CD4-positive, alpha-beta T cell treated with Interleukin-12 subunit alpha and Interleukin-12 subunit beta, for 1 hour (primary cell): Measurements from ENCODE around the gene CFAP57.

ENCODE experiments used
- DNase-seq: peaks from one replicate; pipeline ENCODE4 v3.0.0-alpha.2; 2020

The CFAP57 gene

DNA sequence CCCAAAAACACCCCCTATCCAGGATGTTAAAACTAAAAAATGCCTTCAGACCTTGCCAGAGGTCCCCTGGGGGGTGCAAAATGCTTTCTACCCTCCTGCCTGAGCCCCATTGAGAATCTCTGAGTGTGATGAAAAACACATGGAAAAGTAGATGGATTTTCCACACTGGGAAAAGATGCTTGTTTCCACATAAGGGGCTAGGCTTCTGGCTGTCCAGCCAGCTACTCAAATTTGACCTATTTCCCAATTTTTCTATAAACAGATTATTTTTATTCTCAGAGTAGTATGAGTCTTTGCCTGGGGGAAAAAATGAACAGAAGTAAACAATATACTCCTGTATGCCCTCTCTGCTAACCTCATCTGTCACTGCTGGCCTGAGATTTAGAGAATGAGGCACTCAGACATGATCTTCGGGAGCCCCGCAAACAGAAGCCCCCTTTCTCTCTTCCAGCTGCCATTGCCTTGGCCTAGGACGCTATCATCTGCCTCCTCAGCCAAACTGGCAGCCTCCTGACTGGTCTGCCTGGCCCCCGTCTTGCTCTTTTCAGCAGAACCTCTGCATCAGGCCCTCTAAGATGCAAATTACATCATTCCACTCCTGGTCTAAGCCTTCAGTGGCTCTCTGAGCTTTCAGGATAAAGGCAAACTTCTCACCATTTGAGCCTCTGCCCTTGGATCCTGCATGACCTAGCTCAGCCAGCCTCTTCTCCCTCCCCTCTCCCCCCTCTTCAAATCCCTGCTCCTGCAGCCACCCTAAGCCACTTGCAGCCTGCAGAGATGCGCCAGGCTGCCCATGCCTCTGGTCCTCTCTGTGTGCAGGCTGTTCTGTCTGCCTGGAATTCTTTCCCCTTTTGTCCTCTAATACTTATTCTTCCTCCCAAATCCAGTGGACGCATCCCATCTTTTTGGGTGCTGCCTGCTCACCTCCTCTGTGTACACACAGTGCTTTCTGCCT is 58.0 kb downstream of the CFAP57 start:
- no peak for DNase-seq

DNA sequence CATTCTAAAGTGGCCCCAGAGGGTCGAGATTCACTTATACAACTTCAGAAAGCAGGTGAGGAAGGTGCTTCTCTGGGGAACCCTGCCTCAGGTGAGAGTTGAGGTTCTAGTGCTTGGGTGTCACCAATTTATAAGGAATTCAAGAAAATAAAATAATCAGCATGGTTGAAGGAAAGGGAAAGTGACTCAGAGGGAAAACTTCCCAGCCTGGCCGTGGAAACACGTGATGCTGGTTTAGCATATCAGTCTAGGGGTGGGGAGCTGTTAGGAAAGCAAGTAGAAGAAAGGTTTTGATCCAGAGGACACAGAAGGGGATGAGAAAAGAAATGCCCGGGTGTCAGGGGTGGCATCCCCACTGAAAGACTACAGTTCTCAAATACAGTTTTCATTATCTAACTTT is 59.9 kb downstream of the CFAP57 start:
- no peak for DNase-seq

- no peak for DNase-seq
Measured at GRCh38 chr1:43232482-43232881, 60.4 kb downstream of the CFAP57 start.

DNA sequence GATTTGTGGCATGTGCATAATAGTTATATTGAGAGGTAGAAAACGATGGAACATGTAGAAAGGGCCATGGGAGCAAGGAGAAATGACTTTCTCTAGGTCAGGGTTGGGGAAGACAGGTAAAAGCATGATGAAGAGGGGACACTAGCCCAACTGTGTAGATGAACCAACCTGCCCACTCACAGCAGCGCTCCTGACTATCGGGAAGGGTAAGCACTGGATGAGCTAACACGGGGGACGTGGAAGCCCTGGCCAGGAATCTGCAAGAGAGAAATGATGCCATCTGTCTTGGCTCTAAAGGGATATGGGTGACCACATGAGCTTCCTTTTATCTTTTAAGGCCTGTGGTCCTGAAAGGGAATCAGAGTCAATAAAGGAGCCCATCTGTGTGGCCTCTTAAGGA is 61.5 kb downstream of the CFAP57 start:
- no peak for DNase-seq

- no peak for DNase-seq
Measured at GRCh38 chr1:43234267-43234666, 62.1 kb downstream of the CFAP57 start.

GRCh38 chr1:43235040-43235439 is 62.9 kb downstream of the CFAP57 start:
- DNase-seq: no peak

GRCh38 chr1:43235451-43236121 is 63.5 kb downstream of the CFAP57 start:
- DNase-seq: no peak

GRCh38 chr1:43237121-43237520 is 65.0 kb downstream of the CFAP57 start:
- DNase-seq: no peak

DNA sequence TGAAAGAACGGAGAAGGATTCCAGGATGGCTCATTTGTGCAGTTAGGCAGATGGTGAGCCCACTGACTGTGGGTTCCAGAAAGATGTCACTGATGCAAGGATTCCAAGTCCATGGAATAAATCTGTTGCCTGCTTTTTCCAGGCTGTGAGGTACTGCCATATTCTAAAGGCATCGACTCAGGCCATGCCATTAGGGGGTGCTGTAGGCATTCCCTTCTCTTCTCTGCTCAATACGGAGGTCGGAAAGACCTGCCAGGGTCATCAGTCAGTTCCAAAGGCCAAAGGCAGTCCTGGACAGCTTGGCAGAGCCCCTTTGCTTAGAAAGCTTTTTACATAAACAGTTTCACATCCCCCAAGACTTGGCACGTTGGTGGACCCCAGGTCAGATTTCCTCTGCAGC is 66.0 kb downstream of the CFAP57 start:
- DNase-seq: no peak

DNA sequence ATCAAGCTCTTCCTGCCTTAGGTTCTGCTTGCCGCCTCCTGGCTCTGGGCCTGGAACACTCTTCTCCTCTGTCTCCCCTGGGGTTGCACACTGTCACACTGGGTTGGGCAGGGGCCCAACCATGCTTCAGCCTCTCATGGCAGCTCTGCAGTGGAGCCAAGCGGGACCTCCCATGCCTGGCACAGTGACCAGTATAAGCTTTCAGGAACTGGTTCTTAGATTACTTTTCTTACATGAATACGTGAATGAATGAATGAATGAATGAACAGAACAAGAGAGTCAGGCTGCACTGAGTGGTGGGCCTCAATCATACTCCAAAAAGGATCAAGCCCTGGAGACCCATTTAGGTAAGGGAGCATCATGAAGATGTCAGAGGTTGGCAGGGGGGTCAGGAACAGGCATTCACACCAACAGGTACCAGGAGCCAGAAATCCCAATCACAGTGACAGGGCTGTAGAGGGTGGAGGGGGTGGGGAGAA is 66.9 kb downstream of the CFAP57 start:
- DNase-seq: no peak

GRCh38 chr1:43239484-43239883 is 67.4 kb downstream of the CFAP57 start:
- DNase-seq: no peak

GRCh38 chr1:43241413-43241836 is 69.3 kb downstream of the CFAP57 start:
- DNase-seq: no peak

DNA sequence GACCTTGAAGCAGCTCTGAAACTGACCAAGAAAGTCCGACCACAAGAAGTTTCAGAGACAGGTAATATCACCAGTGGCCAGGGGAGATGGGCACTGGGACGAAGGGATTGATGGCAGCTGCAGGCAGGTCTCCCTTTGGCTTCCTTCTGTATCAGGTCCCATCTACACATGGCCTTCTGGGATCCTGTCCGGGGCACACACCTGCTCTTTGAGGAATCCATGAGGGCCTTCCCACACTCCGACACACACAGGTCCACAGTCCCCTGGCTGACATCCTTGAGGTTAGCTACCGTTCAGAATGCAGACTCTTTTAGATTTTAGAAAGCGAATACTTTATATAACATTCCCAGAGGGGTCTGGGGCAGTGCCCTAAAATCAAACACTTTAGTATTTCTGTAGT is 71.2 kb downstream of the CFAP57 start:
- no peak for DNase-seq

GRCh38 chr1:43246466-43247213 is 74.5 kb downstream of the CFAP57 start:
- no peak for DNase-seq

DNA sequence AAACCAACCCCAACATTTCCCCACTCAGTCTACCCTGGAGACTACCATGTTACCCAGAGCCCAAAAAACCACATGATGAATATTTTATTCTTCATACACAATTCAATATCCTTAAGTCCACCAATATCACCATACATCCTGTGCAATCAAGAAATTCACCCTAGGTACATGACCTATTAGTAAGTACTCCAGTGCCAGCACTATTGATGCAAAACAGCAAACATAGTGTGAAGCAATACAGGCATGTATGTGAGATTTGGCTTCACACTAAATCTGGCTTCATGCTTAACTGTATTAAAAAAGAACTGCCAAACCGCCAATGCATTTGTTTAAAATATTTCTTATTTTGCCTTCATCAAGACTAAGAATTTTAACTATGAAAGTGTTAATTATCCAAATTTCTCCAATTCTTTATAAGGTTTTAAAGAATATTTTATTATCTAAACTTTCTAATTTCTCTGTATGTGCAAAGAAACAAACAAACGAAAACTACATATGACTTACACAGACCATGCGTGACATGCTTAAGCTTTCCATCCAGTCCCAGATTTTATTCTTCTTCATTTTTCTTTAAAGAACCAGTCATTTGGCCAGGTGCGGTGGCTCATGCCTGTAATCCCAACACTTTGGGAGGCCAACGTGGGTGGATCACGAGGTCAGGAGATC is 75.3 kb downstream of the CFAP57 start:
- no peak for DNase-seq

DNA sequence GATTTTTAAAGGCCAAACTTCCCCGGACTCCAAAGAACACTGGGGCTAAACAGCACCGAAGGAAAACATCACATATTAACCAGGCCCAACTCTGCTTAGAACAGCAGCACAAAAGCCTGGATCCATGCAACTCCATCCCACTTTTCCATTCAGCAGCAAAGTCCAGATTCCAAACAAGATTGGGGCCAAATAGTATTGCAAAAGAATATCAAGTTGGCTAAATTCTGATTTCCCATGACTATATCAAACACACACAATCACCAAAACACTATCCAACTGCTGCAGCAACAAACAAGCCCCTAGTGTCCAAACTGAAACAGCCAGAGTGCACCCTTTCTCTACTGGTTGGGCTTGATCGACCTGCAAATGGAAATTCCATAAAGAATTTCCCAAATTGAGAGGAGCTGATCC is 78.2 kb downstream of the CFAP57 start:
- DNase-seq: no peak

- no peak for DNase-seq
Measured at GRCh38 chr1:43251024-43251423, 78.9 kb downstream of the CFAP57 start.

GRCh38 chr1:43252225-43252624 is 80.1 kb downstream of the CFAP57 start:
- DNase-seq: no peak

GRCh38 chr1:43253173-43253572 is 81.0 kb downstream of the CFAP57 start:
- DNase-seq: no peak

DNA sequence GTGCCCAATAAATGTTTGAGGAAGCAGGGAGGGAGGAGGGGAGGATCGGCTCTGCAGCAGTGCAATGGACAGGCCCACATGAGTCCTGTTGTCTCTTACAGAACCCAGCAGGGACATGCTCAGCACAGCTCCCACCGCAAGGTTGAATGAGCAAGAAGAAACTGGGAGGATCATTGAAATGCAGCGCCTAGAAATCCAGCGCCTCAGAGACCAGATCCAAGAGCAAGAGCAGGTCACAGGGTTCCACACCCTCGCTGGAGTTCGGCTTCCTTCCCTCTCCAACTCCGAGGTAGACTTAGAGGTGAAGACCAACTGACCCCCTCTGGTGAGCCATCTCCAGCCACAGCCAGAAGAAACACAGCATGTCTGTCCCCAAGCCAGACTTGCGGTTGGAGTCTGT is 81.7 kb downstream of the CFAP57 start:
- DNase-seq: no peak

DNA sequence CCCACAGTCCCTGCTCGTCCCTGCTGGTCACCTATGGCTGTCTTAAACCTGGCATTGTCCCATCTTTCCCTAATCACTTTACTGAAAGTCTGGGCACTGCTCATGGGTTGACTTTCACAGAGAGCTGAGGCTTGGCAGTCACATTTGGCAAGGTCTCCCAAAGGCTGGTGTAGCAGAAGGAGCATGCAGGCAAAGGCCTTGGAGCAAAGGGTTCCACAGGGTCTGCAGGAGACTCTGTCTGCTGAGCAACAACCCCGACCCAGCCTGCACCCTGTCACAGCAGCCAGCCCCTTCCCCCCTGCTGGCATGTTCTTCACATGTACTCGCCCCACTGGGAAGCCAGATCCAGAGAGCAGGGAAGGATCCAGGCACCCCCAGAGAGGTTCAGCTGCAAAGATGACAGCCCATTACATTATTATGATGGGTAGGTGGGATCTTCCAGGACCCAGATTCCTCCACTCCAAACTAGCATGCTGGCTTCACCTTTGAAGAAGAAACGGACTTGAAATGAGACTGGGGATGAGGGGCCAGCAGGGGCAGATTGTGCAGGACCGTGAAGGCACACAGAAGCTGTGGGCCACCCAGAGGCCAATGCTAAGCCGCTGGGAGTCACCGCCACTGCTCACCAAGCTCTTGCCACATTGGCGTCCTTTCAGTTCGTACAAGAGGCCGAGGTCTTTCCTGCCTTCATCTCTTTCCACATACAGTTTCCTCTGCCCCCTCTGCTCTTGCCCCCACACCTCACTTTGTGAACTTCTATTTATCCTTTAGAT is 83.5 kb downstream of the CFAP57 start:
- no peak for DNase-seq
